ENCODE measurements around the gene TBX5.

The TBX5 gene

GRCh38 chr12:114405519-114406271 lies at the start of gene TBX5:
Gene TBX5, minus strand, starts transcription at chr12:114406144. Its CDS starts 2,246 bp downstream, at chr12:114403898.
- DNase-seq = no peak

GRCh38 chr12:114451657-114452056 lies 45.7 kb upstream of the TBX5 start:
- no peak for DNase-seq

DNA sequence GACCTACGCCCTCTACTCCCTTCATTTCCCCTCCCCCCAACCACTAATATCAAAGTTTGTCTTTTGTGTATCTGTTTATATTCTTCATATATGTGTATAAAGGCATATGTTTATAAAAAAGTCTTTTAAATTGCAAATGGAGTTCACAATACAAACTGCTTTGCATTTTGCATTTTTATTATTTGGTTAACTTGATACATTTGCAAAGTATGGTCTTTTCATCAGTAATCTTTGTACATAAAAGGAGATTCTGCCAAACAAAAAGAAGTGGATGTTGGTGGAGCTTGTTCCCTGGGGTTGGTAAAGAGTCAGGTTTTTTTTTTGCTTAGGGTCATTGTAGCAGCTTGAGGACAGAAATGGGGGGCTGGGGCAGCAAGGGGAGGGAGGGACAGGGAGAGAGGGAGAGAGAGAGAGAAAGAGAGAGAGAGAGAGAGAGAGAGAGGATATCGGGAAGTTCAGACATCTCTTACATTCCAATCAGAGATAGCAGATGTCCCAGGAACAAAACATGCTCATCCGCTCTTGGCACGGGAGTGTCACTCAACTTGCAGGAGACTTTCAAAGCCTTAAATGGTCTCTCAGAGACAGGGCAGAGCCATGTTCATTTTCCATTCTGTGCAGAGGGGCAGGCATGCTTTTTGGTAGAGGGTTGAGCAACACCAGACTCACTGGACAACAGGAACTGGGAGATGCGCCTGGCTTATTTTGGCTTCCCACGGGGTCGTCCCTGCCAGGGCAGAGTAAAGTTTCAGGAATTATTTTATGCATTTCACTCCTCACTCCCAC lies 44.8 kb upstream of the TBX5 start:
- no peak for DNase-seq

- DNase-seq = no peak
These were observed 44.1 kb upstream of the TBX5 start for GRCh38 chr12:114450019-114450418.

GRCh38 chr12:114448618-114448933 lies 42.6 kb upstream of the TBX5 start:
- DNase-seq = no peak

- no peak for DNase-seq
These were observed 42.1 kb upstream of the TBX5 start for GRCh38 chr12:114447799-114448617.

- no peak for DNase-seq
These were observed 41.4 kb upstream of the TBX5 start for GRCh38 chr12:114447274-114447716.

DNA sequence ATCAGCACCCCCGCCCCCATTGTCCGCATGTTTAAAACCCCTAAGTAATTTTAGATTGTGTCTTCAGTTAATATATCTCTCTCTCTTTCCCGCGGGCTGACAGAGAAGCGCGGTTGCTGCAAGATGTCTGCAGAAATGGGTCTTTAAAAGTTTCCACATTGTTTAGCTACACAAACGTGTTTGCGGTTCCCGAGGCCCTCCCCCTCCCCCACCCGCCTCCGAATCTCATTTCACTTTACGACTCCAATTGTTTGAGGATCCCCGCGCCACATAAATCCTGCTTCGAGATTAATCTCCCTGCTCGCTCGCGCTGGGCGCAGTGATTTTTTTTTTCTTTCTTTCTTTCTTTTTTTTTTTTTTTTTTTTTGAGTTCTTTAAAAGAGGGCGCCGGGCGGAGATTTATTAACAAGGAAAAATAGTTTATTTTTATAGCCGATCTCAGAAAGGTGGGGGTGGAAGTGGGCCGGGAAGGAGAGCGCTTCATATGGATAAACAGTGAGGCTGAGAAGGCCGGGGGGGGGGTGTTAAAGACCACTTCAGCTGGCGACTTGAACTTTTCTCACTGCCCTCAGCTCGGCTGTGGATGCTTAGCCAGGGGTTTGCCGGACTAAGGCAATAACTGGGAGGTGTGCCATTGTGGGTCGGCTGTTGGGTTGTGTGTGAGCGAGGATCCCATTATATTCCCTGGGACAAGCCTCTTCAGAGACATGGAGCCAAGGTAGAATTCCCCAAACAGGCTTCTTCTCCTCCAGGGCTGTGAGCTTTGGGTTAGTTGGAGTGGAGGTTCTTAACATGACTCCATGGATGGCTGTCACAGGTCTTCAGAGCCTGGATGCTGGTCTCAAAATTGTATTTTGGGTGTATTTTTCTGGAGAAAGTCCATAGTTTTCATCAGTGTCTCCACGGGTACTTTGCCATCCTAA lies 39.7 kb upstream of the TBX5 start:
- DNase-seq = no peak

DNA sequence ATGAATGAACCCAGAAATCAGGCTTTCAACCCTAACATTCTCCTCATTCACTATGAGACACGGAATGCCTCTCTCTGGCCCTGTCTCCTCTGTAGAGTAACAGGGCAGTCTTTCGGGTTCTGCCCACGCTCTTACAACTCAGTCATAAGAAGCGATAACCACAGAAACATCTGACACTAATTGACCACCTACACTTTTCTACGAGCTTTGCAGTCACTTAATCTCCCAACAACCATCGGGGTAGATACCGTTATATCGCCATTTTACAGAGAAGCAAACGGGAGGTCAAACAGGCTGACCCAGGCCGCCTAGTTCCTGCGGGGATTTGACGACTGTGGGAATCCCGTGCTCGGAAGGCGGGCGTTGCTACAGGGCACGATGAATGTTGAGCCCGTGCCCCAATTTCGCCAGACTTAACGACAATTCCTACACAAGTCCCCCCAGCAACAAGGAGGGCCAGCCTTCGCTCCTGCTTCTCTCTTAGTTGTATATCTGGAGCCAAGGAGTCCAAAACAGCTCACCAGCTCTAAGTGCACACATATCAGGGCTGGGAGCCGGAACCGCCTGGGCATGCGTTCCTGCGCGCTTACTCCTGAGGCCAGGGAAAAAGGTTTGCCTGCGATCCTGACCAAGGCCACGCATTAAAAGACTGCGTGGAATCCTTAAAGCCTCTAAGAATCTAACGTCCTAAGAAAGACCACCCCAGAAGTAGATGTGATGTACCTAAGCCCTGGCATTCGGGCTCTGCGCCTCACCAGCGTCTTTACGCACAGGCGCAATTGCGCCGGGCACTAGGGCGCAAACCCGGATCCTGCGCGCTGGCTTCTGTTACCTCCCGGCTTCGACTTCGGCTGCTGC lies 38.7 kb upstream of the TBX5 start:
- no peak for DNase-seq

- no peak for DNase-seq
These were observed 37.9 kb upstream of the TBX5 start for GRCh38 chr12:114443607-114444421.

DNA sequence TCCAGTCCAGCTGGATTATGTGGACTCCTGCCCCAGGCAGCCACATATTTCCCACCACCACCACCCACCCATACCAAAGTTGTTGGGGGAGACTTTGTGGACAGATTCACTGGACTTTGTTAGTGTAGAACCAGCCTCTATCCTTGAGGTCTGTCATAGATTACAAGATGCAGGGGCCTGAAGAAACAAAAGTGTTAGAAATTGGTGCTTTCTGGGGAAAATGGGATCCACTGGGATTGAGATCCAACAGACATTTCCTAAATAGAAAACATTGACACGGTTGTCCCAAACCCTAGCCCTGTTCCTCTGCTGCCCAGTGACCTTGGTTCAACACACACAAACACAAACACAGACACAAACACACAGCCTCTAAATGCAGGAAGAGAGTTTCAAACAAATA lies 36.6 kb upstream of the TBX5 start:
- no peak for DNase-seq

DNA sequence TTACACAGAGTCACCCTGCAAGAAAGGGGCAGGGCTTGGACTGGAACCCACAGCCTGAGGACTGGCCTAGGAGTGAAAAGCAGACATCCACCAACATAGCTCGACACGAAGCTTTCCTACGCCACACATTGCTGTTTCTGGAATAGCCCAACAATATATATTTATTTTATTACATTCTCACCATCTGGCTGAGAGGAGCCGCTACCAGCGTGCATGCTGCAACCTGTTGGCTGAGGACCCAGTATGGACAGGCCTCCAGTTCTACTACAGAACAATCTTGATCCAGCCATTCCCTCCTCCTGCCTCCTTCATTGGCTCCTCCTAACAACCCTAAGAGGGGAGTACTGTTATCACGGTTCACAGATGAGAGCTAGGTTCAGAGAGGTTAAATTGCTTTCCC lies 35.6 kb upstream of the TBX5 start:
- DNase-seq = no peak

- DNase-seq = no peak
These were observed 35.1 kb upstream of the TBX5 start for GRCh38 chr12:114441039-114441383.

GRCh38 chr12:114440270-114441038 lies 34.5 kb upstream of the TBX5 start:
- no peak for DNase-seq

DNA sequence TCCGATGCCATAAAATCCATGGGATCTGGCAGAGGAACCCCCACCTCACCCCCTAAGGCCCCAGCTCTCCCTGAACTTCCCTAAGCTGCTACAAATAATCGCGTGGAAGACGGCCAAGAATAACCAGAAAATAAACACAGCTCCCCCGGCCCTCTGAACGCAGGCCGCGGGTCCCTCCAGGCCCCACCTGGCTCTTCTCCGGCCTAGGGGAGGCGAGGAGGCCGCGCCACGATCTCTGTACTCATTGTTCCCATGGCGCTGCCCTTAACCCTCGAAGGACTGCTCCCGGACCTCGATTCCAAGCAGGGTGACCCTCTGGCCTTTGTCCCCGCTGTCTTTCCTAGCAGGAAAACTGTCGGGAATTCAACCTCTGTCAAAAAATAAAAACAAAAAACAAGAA lies 33.9 kb upstream of the TBX5 start:
- DNase-seq = no peak

GRCh38 chr12:114439261-114439683 lies 33.3 kb upstream of the TBX5 start:
- DNase-seq = no peak

DNA sequence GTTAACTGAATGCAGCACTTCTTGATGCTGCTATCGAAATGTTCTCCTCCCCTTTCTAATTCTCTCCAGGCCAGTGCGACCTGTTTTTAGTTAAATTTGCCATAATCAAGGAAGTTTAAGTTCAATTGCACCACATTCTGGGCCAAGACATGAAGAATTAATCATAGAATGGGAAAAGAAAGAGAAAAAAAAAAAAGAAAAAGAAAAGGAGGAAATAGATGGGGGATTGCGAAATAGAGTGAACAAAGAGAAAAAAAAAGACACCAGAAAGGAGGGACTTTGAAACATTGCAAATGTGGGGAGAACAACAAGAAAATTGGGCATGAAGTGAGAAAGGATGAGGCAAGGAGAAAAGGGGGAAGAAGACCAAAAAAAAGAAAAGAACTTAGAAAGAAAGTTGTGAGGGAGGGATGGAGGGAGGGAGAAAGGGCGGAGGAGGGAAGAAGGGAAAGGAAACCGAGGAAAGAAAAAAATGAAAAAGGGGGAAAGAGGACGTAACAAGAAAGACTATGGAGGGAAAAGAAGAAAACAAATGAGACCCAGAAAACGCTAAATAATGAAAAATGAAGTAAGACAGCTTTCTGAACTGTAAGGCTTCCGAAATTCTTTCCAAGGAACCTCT lies 32.8 kb upstream of the TBX5 start:
- DNase-seq = no peak

GRCh38 chr12:114434341-114434740 lies 28.4 kb upstream of the TBX5 start:
- DNase-seq = no peak

DNA sequence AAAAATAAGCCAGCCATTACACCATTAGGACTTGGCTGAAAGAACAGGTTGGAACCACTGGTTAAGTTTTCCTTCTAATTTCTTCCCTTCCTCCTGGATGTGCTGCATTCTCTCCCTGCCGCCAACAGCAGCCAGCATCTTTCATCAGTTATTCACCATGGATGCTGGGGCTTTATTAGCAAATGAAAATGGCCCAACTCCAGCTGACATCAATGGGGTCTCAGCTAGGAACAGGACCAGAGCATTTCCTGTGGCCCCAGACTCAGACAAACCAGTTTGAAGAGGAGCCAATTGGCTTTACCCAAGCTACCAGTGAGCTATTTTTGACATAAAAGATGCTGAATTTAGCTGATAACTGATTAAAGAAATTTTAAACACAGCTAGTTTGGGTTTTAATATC lies 26.0 kb upstream of the TBX5 start:
- DNase-seq = no peak
